Stimulated activated naive CD4-positive, alpha-beta T cell treated with Interleukin-2 at 50 U/mL for 16 hours (primary cell): ENCODE measurements around the gene AGMO.
"Not testable (repeated sequence)": the region's sequence is repeated elsewhere in the genome, so short reads cannot be mapped to it uniquely, and the experiment has no call there.

Experiments used
- DNase-seq: peaks from one replicate; lab custom pipeline; 2025; lab: John Stamatoyannopoulos, UW

The AGMO gene

DNA sequence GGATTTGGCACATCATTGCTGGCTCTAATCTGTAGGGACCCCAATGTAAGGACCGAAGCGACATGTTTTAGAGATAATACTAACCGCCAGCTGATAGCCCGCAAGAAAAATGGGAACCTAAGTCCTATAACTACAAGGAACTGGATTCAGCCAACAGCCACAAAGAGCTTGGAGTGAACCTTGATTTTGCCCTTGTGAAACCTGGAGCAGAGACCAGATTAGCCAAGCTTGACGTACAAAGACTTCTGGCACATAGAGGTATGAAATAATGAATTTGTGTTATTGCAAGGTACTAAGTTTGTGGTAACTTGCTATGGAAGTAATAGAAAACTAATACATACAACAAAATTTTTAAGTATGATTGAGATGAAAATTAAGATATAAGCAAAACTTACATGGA, 246.9 kb downstream of the AGMO start:
- no peak for DNase-seq

- DNase-seq: no peak
These were observed 248.5 kb downstream of the AGMO start for GRCh38 chr7:15313361-15313760.

GRCh38 chr7:15309872-15310271, 251.9 kb downstream of the AGMO start:
- no peak for DNase-seq

GRCh38 chr7:15308821-15309220, 253.0 kb downstream of the AGMO start:
- DNase-seq: no peak

DNA sequence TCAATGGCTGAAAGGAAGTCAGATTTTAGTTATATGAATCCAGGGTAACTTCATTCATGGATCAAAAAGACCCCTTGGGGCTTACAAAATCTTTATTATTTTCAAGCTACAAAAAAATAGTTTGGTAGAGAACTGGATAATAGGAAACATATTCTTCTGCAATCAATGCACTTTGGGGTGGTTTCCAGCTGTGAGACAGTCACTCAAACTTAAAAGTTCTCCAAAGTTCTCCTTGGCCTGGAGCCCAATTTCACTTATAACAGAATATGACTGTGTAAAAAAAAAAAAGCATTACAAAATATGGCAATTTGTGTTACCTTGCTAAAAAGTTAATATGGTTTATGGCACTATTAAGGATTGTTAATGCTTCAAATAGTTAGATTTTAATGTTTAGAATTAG, 255.5 kb downstream of the AGMO start:
- no peak for DNase-seq

- no peak for DNase-seq
These were observed 256.7 kb downstream of the AGMO start for GRCh38 chr7:15305002-15305600.

DNA sequence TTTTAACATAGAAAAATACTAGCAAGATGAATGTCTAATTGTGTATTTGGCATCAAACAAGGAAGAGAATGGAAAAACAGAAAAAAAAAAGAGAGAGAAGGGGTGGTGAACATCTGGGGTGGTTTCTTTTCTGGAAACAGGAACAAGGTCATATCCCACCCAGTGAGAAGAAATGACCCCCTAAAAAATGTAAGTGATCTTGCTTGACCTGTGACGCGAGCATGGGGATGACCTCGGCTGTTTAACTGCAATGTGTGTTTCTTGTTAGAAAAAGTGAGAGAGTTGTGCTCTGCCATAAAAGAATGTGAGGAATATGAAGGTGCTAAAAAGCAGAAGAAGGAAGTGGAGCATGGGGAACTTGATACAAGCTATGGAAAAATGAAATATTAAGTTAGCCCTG, 258.5 kb downstream of the AGMO start:
- DNase-seq: no peak

DNA sequence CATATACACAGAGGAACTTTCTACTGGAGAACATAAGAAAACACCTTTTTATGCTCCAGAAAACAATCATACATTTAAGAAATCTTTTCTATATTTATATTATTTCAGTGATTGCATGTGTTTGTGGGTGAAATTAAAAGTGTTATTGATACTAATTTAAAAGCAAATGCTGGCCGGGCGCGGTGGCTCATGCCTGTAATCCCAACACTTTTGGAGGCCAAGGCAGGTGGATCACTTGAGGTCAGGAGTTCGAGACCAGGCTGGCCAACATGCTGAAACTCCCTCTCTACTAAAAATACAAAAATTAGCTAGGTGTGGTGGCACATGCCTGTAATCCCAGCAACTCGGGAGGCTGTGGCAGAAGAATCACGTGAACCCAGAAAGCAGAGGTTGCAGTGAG, 260.8 kb downstream of the AGMO start:
- DNase-seq: not testable (repeated sequence)

GRCh38 chr7:15292138-15292537, 269.7 kb downstream of the AGMO start:
- DNase-seq: no peak

DNA sequence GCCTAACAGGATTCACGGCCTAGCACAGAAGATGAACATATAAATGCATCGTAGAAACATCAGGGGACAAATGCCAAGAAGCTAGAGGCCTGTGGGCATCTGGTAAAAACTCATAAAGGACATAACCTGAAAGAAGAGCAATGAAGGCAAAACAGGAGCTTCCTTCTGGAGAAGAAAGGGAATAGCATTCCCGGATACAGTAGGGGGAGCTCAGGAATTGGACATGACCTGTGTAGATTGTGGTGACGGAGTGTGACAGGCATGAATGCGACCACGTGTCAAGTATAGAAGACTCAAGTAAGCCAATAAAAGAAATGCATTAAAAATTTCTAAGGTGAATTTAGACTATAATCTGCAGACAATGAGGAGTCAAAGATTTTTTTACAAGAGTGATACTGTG, 270.1 kb downstream of the AGMO start:
- DNase-seq: no peak

GRCh38 chr7:15288741-15289140, 273.1 kb downstream of the AGMO start:
- no peak for DNase-seq

DNA sequence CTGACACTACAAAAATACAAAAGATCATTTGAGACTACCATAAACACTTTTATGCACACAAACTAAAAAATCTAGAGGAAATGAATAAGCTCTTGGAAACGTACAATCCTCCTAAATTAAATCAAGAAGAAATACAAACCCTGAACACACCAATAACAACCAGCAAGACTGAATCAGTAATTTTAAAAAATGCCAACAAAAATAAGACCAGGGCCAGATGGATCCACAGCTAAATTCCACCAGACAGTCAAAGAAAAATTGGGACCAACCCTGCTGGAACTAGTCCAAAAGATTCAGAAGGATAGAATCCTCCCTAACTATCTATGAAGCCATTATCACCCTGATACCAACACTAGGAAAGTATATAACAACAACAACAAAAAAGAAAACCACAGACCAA, 277.4 kb downstream of the AGMO start:
- no peak for DNase-seq

DNA sequence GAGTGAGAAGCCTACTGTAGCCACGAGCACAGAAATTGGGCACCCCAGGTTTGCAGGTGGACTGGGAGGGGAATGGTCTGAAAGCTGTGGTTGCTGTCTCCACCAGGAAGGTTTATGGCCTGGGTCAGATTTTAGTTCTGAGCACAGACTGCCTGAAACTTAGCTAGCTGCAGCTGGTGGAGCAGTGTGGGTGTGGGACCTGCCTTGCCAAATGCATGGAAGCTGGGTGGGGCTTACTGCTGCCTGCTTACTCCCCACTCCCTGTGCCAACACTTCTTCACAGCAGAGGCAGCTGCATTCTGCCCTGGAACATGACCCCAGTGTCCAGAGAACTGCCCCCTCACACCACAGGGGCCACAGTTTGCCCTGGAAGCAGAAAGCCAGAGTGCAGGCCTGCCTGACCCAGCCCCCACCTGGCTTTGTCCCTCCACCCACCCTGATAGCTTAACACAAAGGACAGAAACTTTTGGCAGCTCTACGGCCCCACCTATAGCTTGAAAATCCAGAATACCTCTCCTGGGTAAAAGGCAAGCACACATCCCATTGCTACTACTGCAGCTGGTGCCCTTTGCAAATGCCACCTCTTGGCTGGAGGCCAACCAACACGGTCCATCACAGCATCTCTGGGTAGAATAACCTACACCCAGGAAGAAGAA, 281.6 kb downstream of the AGMO start:
- no peak for DNase-seq

GRCh38 chr7:15279640-15280039, 282.2 kb downstream of the AGMO start:
- DNase-seq: no peak

- no peak for DNase-seq
These were observed 304.1 kb downstream of the AGMO start for GRCh38 chr7:15257689-15258088.

DNA sequence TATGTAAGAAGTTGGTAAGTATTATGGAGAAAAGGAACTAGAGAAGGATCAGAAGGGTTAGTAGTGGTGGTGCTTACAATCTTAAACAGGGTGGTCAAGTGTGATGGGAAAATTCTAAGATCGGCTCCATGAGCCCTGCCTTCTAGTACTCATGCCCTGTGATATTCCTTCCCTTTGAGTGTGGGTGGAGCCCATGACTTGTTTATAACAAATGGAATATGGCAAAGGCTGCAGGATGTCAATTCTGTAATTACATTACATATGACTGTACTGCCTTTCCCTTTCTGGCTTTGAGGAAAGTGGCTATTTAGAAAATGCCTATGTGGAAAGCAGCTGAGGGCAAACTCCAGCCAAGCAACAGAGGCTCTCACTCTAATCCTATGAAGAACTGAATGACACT, 309.6 kb downstream of the AGMO start:
- DNase-seq: no peak

DNA sequence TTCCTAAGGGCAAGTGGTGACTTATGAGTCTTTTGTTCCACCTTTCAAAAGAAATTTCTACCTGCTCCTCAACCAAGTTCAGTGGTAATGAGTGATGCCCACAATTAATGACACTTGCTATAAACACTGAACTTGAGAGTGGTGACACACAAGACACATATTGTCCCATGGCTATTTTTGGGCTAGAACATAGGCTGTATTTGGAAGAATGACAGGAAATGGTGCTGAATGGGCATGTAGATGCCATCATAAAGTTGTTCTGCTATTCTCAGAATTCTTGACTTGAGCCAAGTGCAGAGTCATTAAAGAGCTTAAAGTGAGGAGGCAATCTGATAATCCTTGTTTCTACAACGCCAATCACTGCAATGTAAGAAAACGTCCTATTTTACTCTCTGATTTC, 313.3 kb downstream of the AGMO start:
- no peak for DNase-seq

DNA sequence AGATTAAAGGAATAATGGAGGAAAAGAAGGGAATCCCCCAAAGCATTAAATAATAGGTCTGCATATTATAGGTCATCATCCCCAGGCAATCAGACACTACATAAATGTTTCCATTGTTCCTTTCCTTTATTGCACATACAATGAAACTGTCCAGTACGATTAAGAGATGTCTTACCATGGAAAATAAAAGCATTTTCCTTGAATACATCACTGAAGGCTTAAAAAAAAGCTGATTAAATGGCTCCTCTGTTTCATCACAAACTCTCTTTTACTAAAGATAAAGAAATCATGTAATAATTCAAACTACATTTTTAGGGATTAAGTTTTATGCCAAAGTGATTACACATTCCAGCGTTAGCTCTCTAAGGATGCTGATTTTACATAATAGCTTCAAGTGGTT, 316.0 kb downstream of the AGMO start:
- DNase-seq: no peak

- no peak for DNase-seq
These were observed 322.0 kb downstream of the AGMO start for GRCh38 chr7:15239801-15240200.

DNA sequence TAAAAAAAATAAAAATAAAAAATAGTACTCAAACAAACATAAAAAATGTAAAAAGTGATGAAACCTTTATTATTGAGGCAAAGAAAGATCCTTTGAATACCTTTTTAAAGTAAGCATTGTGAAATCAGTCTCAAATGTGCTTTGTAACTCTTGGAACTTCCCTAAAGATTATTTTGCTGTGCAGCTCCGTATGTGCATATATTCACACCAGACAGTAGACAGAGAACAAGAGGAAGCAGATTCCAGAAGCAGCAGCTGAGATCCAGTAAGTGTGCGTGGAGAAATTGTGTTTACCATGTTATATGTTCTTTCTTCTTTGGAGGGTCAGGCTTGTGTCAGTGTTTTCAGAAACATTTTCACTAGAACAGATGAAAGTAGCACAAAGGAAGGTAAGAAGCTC, 324.9 kb downstream of the AGMO start:
- DNase-seq: no peak

DNA sequence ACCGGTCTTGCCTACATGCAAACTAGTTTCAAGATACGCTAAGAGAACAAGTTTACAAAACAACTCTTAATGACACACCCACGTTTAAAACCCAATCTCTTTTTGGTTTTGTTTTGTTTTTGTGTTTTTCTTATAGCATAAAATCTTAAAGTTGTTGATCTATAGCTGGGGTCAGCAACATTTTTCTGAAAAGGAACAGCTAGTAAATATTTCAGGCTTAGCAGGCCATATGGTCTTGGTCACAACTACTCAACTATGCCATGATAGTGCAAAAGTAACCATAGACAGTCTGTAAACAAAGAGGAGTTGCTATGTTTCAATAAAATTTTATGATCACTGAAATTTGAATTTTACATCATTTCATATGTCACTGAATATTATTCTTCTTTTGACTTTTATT, 327.4 kb downstream of the AGMO start:
- no peak for DNase-seq

DNA sequence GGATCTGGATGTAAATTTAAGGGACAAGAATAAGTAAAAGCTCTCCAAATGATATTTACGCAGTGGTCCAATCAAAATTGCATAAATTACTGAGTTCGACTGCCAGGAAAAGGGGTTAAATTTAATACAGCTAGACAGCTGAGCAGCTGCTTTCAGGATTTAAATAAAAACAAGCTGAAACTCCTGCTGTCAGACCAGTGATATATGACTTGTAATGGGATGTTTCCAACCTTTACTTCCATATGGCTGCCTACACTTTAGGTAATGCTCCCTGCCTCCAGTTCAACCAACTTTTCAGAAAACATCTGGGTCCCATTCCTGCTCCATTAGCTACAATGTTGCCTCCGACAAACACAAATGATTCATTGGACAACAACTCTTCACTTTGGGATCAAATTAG, 333.0 kb downstream of the AGMO start:
- no peak for DNase-seq

DNA sequence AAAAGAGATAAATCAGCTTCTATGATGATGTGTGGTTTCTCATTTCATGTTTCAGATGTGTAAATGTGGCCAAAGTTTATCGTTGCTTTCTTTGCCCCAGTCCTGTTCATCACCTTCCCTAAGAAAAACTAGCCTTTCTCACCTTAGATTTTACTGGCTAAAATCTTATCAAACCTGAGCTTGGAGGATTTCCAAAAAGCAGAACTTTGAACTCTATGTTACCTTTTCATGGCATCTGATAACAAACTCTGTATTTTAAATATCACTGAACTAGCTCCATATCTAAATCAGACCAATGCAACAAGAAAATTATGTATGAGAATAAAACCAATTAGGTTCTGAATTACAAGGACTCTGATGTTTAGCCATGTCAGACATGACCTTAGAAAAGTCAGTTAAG, 335.8 kb downstream of the AGMO start:
- DNase-seq: no peak

DNA sequence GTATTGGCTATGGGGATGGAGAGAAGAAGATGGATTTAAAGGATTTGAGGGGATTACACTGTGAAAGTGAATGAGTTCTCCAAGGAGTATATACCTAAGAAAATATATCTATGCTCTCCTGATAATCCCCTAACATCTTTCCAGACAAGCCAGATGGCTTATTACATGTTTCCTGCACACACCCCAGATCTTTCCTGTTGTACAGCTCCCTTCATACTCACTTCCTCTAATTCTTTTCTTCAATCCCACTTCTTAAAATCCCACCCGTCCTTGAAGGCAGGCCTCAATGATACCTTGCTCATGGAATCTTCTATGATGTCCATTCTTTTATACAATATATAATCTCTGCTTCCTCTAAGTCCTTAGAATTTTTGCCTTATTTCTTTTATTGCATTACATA, 342.1 kb downstream of the AGMO start:
- no peak for DNase-seq
